HepG2 (cell line): Measurements from ENCODE around the gene NRL. TPM values are rescaled to one million over a fixed set of nuclear protein-coding genes. Genes with fewer than 3 reads are reported as not detected.

Source experiments
- GATA4 ChIP-seq: sonication (generic); IDR thresholded peaks from 2 replicates; pipeline ENCODE4 v1.6.1; 2016; ENCODE audit warnings: antibody characterized with exemption, low read depth, borderline replicate concordance
- JDP2 ChIP-seq: sonication (generic); formaldehyde crosslinking; IDR thresholded peaks from 2 replicates; pipeline ENCODE4 v1.8.1; 2022; ENCODE audit warnings: missing genetic modification reagents, borderline replicate concordance
- KIAA2018 ChIP-seq: sonication (generic); formaldehyde crosslinking; IDR thresholded peaks from 2 replicates; pipeline ENCODE4 v1.5.0; 2020; ENCODE audit warnings: mild to moderate bottlenecking, missing genetic modification reagents, borderline replicate concordance
- KMT2B ChIP-seq: IDR thresholded peaks from 2 replicates; pipeline ENCODE4 v1.6.1; 2016; ENCODE audit warnings: missing genetic modification reagents, missing compliant biosample characterization
- MAF1 ChIP-seq: sonication (generic); formaldehyde crosslinking; IDR thresholded peaks from 2 replicates; pipeline ENCODE4 v1.5.0; 2020; ENCODE audit warnings: missing genetic modification reagents, borderline replicate concordance
- POLR2G ChIP-seq: fragments of 200-400 bp; formaldehyde crosslinking; IDR thresholded peaks from 2 replicates; pipeline ENCODE4 v1.6.1; 2018; ENCODE audit warnings: mild to moderate bottlenecking, low read depth, low read length, moderate library complexity
- SMARCC2 ChIP-seq: fragments of 450-650 bp; IDR thresholded peaks from 2 replicates; pipeline ENCODE4 v1.6.1; 2017; ENCODE audit warnings: antibody characterized with exemption, mild to moderate bottlenecking
- ZNF225 ChIP-seq: sonication (generic); formaldehyde crosslinking; IDR thresholded peaks from 2 replicates; pipeline ENCODE4 v1.4.0; 2020; ENCODE audit warnings: mild to moderate bottlenecking, missing genetic modification reagents
- ZNF549 ChIP-seq: sonication (generic); formaldehyde crosslinking; IDR thresholded peaks from 2 replicates; pipeline ENCODE4 v1.5.0; 2020; ENCODE audit warnings: missing genetic modification reagents
- polyA plus RNA-seq, 8 experiments: library from polyadenylated mRNA; depleted of rRNA in 3 of 8; stranded (reverse) in 7 of 8; unstranded in 1 of 8; fragments of >200 nt; fragmentation: Illumina TruSeq in 4 of 8; extraction: Trizol in 4 of 8; gene quantifications; 2 replicates each; pipeline versions ENCODE4 v1.2.1 to v1.2.3, GENCODE V29; 2011 to 2016; ENCODE audit warnings: low read depth in 4 of 8, missing spikeins in 1 of 8, mixed read lengths in 1 of 8; ENCODE audit not compliant: insufficient read depth in 1 of 8
- total RNA-seq, 5 experiments: library from RNA; depleted of rRNA; stranded (reverse); fragments of >200 nt; fragmentation: Illumina TruSeq; extraction: Trizol; gene quantifications; 2 replicates each; pipeline ENCODE4 v1.2.3, GENCODE V29; 2016; ENCODE audit warnings: low read depth in 1 of 5
- TF ChIP-seq, protein P1 (sequence below): sonication (generic); formaldehyde crosslinking; IDR thresholded peaks from 2 replicates; pipeline ENCODE4 v1.5.1; 2020; ENCODE audit warnings: mild to moderate bottlenecking, missing genetic modification reagents
- TF ChIP-seq, protein P2 (sequence below), 2 experiments: IDR thresholded peaks; 2 replicates each; pipeline ENCODE4 v1.6.1; 2011 to 2012; ENCODE audit warnings: low read length in 2 of 2, borderline replicate concordance in 1 of 2, low read depth in 1 of 2, mild to moderate bottlenecking in 1 of 2, moderate library complexity in 1 of 2
- TF ChIP-seq, protein P3 (sequence below): sonication (generic); formaldehyde crosslinking; IDR thresholded peaks from 2 replicates; pipeline ENCODE4 v1.4.0; 2020; ENCODE audit warnings: mild to moderate bottlenecking, missing genetic modification reagents
- TF ChIP-seq, protein P4 (sequence below): sonication (generic); formaldehyde crosslinking; IDR thresholded peaks from 2 replicates; pipeline ENCODE4 v1.4.0; 2020; ENCODE audit warnings: missing genetic modification reagents

NRL gene
- total and polyA plus RNA-seq, 2 of the 13 experiments (the other 11 are each of a cell fraction or from before 2014, with no cell fraction given): 2.5 to 4.7 TPM

- TF ChIP-seq KIAA2018 (no peak), POLR2G (peak; percentile 66), ZNF549 (CRISPR knock-in tag) (no peak), JDP2 (CRISPR knock-in tag) (no peak), KMT2B (CRISPR knock-in tag) (no peak), MAF1 (CRISPR knock-in tag) (no peak), SMARCC2 (no peak), GATA4 (no peak), ZNF225 (CRISPR knock-in tag) (peak; percentile 52; the same call in 1 of the 2 replicates)
- TF ChIP-seq, protein P1, sequence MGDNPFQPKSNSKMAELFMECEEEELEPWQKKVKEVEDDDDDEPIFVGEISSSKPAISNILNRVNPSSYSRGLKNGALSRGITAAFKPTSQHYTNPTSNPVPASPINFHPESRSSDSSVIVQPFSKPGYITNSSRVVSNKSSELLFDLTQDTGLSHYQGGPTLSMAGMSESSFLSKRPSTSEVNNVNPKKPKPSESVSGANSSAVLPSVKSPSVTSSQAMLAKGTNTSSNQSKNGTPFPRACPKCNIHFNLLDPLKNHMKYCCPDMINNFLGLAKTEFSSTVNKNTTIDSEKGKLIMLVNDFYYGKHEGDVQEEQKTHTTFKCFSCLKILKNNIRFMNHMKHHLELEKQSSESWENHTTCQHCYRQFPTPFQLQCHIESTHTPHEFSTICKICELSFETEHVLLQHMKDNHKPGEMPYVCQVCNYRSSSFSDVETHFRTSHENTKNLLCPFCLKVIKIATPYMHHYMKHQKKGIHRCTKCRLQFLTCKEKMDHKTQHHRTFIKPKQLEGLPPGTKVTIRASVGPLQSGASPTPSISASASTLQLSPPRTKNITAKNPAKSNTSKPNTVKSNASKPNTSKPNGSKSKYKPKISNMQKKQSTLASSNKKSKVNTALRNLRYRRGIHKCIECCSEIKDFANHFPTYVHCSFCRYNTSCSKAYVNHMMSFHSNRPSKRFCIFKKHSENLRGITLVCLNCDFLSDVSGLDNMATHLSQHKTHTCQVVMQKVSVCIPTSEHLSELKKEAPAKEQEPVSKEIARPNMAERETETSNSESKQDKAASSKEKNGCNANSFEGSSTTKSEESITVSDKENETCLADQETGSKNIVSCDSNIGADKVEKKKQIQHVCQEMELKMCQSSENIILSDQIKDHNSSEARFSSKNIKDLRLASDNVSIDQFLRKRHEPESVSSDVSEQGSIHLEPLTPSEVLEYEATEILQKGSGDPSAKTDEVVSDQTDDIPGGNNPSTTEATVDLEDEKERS: no peak
- TF ChIP-seq, protein P2, sequence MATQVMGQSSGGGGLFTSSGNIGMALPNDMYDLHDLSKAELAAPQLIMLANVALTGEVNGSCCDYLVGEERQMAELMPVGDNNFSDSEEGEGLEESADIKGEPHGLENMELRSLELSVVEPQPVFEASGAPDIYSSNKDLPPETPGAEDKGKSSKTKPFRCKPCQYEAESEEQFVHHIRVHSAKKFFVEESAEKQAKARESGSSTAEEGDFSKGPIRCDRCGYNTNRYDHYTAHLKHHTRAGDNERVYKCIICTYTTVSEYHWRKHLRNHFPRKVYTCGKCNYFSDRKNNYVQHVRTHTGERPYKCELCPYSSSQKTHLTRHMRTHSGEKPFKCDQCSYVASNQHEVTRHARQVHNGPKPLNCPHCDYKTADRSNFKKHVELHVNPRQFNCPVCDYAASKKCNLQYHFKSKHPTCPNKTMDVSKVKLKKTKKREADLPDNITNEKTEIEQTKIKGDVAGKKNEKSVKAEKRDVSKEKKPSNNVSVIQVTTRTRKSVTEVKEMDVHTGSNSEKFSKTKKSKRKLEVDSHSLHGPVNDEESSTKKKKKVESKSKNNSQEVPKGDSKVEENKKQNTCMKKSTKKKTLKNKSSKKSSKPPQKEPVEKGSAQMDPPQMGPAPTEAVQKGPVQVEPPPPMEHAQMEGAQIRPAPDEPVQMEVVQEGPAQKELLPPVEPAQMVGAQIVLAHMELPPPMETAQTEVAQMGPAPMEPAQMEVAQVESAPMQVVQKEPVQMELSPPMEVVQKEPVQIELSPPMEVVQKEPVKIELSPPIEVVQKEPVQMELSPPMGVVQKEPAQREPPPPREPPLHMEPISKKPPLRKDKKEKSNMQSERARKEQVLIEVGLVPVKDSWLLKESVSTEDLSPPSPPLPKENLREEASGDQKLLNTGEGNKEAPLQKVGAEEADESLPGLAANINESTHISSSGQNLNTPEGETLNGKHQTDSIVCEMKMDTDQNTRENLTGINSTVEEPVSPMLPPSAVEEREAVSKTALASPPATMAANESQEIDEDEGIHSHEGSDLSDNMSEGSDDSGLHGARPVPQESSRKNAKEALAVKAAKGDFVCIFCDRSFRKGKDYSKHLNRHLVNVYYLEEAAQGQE (IDR thresholded peaks at IDR 0.05; ENCODE audit: borderline replicate concordance in 1 of 2, low read depth in 1 of 2, low read length in 2 of 2): no peak
- TF ChIP-seq, protein P3, sequence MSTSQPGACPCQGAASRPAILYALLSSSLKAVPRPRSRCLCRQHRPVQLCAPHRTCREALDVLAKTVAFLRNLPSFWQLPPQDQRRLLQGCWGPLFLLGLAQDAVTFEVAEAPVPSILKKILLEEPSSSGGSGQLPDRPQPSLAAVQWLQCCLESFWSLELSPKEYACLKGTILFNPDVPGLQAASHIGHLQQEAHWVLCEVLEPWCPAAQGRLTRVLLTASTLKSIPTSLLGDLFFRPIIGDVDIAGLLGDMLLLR: no peak
- TF ChIP-seq, protein P4, sequence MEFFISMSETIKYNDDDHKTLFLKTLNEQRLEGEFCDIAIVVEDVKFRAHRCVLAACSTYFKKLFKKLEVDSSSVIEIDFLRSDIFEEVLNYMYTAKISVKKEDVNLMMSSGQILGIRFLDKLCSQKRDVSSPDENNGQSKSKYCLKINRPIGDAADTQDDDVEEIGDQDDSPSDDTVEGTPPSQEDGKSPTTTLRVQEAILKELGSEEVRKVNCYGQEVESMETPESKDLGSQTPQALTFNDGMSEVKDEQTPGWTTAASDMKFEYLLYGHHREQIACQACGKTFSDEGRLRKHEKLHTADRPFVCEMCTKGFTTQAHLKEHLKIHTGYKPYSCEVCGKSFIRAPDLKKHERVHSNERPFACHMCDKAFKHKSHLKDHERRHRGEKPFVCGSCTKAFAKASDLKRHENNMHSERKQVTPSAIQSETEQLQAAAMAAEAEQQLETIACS (CRISPR knock-in tag): no peak
These were observed 11.3 kb downstream of the NRL start (continued) for GRCh38 chr14:24103451-24103850.
